HG02588 (cell line): ENCODE data around the gene ZNF189.

Experiments used
- ATAC-seq: cut with Tn5 transposase; IDR thresholded peaks from one replicate; pipeline ENCODE4 v1.9.1; 2021; ENCODE audit warnings: mild to moderate bottlenecking, moderate library complexity; ENCODE audit not compliant: unreplicated experiment

ZNF189 gene

DNA sequence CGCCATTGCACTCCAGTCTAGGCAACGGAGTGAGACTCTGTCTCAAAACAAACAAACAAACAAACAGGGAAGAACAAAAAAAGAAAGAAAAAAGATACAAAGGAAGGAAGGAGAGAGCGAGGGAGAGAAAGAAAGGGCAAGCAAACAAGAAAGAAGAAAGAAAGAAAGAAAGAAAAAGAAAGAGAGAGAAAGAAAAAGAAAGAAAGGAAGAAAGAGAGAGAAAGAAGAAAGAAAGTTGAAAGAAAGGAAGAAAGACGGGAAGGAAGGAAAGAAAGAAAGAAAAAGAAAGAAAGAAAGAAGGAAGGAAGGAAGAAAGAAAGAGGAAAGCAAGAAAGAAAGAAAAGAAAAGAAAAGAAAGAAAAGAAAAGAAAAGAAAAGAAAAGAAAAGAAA is 50.0 kb downstream of the ZNF189 start:
- ATAC-seq: no peak

DNA sequence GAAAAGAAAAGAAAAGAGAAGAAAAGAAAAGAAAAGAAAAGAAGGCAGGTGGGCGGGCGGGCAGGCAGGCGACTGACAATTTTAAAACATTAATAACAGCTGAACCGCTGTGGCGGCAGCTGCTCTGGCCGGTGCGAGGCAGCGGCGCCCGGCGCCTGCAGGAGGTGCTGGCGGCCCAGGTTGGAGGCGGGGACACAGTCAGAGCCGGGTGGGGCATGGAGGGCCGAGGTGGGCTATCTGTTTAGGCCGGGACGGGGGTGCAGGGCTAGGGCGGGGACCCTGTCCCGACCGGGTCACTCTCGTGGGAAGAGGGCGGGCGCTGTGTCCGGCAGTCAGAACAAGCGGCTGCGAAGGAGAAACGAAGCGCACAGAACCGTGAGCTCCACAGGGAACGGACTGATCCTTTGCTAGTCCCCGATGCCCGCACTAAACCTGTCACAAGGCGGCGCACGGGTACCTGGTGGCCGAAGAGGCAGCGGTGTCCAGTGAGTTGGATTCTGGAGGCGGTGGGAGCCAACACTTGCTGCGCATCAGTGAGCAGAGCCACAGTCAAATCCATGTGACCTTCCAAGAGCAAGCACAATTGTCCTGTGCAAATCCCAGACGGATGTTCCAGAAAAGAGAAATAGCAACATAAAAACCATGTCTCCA is 50.5 kb downstream of the ZNF189 start:
- peak; percentile 99 for ATAC-seq

DNA sequence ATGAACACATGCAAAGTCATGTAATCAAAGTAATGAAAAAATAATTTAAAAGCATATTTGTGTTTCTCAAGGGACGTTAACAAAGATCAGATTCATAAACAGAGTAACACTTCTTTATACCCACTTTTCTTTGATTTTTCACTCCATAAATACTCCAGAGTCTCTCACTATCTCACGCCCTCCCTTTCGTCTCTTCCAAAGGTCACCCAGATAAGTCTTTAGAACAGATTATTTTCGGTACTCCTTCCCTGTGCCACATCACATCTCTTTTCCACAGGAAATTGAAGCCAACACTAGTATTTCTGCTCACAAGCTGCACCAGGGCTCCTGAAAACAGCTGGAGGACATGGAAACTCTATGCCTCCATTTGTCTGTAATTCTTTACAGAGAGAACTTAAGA is 52.3 kb downstream of the ZNF189 start:
- ATAC-seq: no peak

DNA sequence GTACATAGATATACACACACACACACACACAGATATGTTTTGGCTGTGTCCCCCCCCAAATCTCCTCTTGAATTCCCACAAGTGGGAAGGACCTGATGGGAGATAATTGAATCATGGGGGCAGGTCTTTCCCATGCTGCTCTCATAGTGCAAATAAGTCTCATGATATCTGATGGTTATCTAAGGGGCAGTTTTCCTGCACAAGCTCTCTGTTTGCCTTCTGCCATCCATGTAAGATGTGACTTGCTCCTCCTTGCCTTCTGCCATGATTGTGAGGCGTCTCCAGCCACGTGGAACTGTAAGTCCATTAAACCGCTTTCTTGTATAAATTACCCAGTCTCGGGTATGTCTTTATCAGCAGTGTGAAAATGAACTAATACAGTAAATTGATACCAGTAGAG is 52.8 kb downstream of the ZNF189 start:
- ATAC-seq: no peak

DNA sequence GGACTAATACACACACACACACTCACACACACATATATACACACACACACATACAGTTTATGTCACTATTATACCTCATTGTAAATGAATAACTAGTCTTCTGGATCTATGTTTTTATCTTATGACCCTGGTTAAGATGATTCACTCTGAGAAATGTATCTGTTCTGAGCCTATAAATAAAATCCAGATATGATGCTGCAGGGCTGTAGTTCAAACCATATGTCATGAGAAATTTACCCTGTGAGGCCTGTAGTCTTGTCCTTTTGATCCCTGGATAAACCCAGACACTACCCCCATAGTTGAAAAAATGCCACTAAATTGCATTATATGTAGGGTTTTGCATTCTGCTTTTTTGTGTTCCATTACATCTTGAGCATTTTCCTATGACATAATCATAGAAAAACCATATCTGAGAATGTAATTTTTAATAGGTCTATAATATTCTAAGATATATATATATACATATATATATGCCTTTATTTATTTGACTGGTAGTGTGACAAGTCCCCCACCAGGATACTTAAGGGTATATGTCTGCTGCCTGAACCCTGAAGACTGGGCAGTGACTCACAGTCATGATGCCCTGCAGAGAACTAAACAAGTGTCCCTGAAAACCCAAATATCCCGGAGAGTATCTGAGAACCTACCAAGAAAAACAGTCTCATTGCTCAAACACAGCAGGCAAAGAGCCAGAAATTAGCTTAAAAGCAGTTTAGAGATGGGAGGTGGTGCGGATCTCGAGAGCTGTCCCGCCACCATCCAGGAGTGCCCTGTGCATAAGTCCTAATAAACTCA is 55.3 kb downstream of the ZNF189 start:
- no peak for ATAC-seq

DNA sequence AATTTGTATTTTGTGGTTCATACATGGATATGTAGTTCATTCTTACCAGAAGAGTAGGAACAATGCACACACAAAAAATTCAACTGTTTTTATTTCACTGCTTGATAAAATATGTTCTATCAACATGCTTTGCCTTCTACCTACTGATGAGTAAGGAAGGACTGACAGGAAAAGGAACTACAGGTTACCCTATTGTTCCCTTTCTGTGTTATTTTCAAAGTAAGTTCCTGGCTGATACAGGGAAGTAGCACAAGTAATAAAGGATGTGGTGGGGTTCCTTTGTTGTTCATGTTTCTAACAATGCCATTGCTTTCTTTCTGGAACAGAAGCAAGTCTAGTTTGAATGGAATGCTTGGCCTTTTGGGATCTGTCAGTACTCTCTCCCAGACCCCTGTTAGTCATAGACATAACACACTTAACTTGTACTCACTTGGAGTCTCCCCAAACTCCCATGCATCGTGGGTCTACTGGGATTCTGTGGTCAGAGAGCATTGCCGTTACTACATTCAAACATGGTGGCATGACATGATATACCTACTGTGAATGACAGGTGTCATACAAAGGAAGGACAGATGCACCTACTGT is 57.1 kb downstream of the ZNF189 start:
- no peak for ATAC-seq

DNA sequence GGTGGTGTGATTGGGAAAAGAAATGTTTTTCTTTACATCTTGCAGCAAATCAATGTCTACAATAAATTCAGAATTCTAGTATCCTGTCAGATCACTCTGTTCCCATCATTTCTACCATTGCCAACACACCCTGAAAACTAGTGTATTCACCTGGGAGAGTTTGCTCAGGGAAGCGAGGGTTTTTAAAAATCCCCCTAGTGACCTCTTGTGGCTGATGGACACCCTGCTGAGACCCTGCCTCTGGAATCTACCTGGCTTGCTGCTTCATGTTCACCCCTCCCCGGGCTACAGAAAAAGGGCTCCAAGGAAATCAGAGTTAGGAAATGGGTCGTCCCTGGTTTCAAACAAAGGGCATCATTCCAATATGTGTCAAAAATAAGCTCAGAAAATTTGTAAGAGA is 58.4 kb downstream of the ZNF189 start:
- ATAC-seq: no peak

DNA sequence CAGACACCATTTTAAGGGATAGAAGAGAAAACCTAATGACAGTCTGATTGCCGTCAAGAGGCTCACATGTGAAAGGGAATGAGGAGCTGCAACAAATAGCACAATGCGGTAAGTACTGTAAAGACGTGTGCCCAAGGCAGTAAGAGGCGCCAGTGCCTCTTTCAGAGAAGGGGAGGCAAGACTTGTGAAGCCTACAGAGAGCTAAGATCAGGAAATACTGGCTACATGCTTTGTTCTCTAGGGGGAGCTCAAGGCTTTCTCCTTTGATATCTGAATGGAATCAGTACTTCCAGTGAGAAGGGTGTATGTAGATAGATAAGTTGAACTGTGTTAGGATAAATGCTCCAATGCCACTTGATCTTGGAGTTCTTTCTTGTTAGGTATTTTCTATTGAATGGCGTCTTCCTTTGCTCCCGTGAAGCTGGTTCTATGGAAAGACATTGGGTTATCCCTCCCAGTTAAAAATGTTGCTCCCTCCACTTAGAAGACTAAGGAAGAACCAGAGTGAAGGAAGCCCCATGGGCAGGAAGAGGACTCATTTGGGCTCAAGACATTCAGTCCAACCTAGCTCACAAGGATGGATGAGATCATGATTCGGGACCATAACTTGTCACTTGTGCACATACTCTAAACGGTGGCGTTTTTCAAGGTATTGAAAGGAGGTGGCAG is 60.4 kb downstream of the ZNF189 start:
- ATAC-seq: peak; percentile 88
